GM12878 (cell line): ENCODE results near the gene CACNG3.

Experiments used
- CREM ChIP-seq: IDR thresholded peaks from 2 replicates; pipeline ENCODE4 v1.6.1; 2014; ENCODE audit warnings: antibody characterized with exemption, low read depth
- FOXM1 ChIP-seq: IDR thresholded peaks from 2 replicates; pipeline ENCODE4 v1.6.1; 2012; ENCODE audit warnings: low read depth, mild to moderate bottlenecking, inconsistent platforms, low read length, moderate library complexity
- IKZF2 ChIP-seq, 2 experiments: fragments of 450-650 bp; IDR thresholded peaks; 2 replicates each; pipeline ENCODE4 v1.6.1; 2017; ENCODE audit warnings: mild to moderate bottlenecking in 2 of 2, moderate library complexity in 2 of 2
- RAD21 ChIP-seq: IDR thresholded peaks from 2 replicates; pipeline ENCODE4 v1.6.1; 2011; ENCODE audit warnings: mild to moderate bottlenecking, low read depth, low read length, moderate library complexity; ENCODE audit not compliant: insufficient read depth
- TF ChIP-seq, protein P1 (sequence below): IDR thresholded peaks from 2 replicates; pipeline ENCODE4 v1.6.1; 2012; ENCODE audit warnings: mild to moderate bottlenecking, low read depth, low read length

DNA sequence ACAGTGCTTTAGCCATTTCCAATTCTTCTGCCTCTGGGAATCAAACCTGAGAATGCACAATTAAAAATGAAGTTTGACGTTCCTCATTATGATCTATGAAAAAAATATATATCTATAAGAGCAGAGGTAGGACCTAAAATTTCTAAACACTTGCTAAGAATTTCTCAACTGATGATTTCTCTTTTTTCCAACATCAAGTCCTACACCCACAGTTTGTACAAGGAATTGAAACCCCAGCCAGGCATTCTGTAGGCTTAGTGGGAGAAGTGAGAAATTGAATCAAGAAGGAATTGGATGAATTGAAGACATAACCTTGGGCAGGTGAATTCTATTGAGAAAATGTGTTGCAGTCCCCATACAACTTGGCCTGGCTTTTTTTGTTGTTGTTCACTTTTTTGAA, 2.7 kb downstream of the CACNG3 start:
- TF ChIP-seq, protein P1, sequence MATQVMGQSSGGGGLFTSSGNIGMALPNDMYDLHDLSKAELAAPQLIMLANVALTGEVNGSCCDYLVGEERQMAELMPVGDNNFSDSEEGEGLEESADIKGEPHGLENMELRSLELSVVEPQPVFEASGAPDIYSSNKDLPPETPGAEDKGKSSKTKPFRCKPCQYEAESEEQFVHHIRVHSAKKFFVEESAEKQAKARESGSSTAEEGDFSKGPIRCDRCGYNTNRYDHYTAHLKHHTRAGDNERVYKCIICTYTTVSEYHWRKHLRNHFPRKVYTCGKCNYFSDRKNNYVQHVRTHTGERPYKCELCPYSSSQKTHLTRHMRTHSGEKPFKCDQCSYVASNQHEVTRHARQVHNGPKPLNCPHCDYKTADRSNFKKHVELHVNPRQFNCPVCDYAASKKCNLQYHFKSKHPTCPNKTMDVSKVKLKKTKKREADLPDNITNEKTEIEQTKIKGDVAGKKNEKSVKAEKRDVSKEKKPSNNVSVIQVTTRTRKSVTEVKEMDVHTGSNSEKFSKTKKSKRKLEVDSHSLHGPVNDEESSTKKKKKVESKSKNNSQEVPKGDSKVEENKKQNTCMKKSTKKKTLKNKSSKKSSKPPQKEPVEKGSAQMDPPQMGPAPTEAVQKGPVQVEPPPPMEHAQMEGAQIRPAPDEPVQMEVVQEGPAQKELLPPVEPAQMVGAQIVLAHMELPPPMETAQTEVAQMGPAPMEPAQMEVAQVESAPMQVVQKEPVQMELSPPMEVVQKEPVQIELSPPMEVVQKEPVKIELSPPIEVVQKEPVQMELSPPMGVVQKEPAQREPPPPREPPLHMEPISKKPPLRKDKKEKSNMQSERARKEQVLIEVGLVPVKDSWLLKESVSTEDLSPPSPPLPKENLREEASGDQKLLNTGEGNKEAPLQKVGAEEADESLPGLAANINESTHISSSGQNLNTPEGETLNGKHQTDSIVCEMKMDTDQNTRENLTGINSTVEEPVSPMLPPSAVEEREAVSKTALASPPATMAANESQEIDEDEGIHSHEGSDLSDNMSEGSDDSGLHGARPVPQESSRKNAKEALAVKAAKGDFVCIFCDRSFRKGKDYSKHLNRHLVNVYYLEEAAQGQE = no peak
- TF ChIP-seq RAD21 (no peak), IKZF2 (IDR thresholded peaks at IDR 0.05) (no peak), CREM (no peak), FOXM1 (no peak)
